ENCODE data around the gene KATNA1.

Gene KATNA1

DNA sequence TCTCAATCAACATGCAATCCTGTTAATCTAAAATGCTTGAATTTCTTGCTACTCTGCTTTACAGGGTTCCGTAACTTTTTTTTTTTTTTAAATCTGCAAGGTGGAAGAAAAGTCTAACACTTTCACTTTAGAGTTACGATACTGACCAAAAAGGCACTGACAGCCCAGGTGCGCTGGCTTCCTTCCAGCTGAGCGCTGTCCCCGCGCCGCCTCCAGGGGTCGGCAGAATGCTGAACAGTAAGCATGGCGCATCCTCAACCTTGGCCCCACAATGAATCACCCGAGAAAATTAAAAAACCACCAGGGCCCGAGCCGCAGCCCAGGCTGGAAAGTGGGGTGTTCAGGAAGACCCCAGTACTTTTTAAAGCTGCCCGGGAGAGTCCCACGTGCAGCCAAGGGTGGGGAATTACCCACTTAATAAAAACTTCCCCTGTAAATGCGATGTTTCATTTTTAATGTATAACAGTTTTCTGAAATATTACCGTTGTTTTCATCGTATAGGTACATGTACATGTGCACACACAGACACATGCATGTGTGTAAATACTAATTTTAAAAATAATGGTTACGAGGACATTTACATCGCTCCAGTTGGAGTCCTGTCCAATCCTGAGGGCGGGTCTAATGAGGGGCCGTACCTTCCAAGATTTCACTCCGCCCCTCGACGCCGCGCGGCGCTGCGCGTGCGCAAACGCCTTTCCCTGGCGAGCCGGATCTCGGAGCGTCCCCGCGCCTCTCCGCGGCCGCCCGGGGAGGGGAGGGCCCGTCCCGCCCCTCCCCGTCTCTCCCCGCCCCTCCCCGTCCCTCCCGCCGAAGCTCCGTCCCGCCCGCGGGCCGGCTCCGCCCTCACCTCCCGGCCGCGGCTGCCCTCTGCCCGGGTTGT lies 82.7 kb downstream of the KATNA1 start, which contains the start of gene GINM1:
Gene GINM1 (plus strand): TSS at position 849 of the 883 bp plus-strand sequence. CDS start 40 bp downstream, outside the sequence.
- H2AFZ ChIP-seq (ENCODE audit: low read length), result peak within 1 kb of the TSS; percentile 99
- peak within 1 kb of the TSS; percentile 85 for H3K4me2 ChIP-seq (ENCODE audit: low read depth, low read length, poor library complexity, severe bottlenecking)
- peaks cover 38% of the 10 kb centered on the region for H3K79me2 ChIP-seq (ENCODE audit: insufficient read depth, low read length)
- peak within 1 kb of the TSS; percentile 90 for H3K9ac ChIP-seq (ENCODE audit: low read depth, low read length, poor library complexity, severe bottlenecking)
- no peaks in the 10 kb centered on the region for H3K9me3 ChIP-seq (ENCODE audit: insufficient read depth, low read depth, low read length)
- H3K27me3 ChIP-seq (ENCODE audit: insufficient read depth, low read length, poor library complexity, severe bottlenecking), result no peaks in the 10 kb centered on the region
- peaks cover 30% of the 10 kb centered on the region for H3K4me1 ChIP-seq (ENCODE audit: insufficient read depth, low read length, poor library complexity, severe bottlenecking)
- no peaks in the 10 kb centered on the region for H3F3A ChIP-seq (ENCODE audit: low read depth)
- peaks cover 21% of the 10 kb centered on the region for H4K20me1 ChIP-seq (ENCODE audit: insufficient read depth, low read length, poor library complexity, severe bottlenecking)
- no peaks in the 10 kb centered on the region for H3K9me2 ChIP-seq (replicated peaks; ENCODE audit: low read depth, low read length)
- TF ChIP-seq EZH2phosphoT487 (IDR thresholded peaks at IDR 0.05; ENCODE audit: borderline replicate concordance), result no peak
- TF ChIP-seq, protein P1, sequence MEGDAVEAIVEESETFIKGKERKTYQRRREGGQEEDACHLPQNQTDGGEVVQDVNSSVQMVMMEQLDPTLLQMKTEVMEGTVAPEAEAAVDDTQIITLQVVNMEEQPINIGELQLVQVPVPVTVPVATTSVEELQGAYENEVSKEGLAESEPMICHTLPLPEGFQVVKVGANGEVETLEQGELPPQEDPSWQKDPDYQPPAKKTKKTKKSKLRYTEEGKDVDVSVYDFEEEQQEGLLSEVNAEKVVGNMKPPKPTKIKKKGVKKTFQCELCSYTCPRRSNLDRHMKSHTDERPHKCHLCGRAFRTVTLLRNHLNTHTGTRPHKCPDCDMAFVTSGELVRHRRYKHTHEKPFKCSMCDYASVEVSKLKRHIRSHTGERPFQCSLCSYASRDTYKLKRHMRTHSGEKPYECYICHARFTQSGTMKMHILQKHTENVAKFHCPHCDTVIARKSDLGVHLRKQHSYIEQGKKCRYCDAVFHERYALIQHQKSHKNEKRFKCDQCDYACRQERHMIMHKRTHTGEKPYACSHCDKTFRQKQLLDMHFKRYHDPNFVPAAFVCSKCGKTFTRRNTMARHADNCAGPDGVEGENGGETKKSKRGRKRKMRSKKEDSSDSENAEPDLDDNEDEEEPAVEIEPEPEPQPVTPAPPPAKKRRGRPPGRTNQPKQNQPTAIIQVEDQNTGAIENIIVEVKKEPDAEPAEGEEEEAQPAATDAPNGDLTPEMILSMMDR (conservative IDR thresholded peaks at IDR 0.05; ENCODE audit: low read length), result peak; percentile 85
- H3K36me3 ChIP-seq (ENCODE audit: insufficient read depth, low read length), result no peaks in the 10 kb centered on the region
- H3K4me3 ChIP-seq (ENCODE audit: low read length, poor library complexity, severe bottlenecking), result peak within 1 kb of the TSS; percentile 84

DNA sequence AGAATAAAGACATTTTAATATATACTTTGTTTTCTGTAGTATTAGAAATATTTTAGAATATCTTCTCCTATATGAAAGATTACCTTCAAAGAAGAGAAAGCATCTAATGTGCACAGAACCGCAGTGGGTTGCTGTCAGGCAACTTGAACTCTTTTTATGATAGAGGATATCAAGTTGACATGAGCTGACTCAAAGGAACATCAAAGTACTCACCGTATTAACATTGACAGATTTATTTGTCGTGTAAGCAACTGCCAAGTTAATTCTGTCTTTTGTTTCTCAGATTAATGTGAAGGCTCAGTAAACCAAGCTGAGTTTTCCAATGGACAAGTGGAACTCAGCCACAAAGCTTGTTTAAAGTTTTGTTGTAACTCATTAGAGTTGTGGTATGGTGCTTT lies 84.6 kb downstream of the KATNA1 start:
- Histone ChIP-seq H4K20me1 (ENCODE audit: insufficient read depth, low read length, poor library complexity, severe bottlenecking) (peaks cover 21% of the 10 kb centered on the region), H3K27me3 (ENCODE audit: insufficient read depth, low read length, poor library complexity, severe bottlenecking) (no peaks in the 10 kb centered on the region), H3K4me3 (ENCODE audit: low read length, poor library complexity, severe bottlenecking) (no peak overlapping the region), H3K4me1 (ENCODE audit: insufficient read depth, low read length, poor library complexity, severe bottlenecking) (peaks cover 24% of the 10 kb centered on the region), H3K79me2 (ENCODE audit: insufficient read depth, low read length) (peaks cover 24% of the 10 kb centered on the region), H3K4me2 (ENCODE audit: low read depth, low read length, poor library complexity, severe bottlenecking) (no peak overlapping the region), H3K9me2 (replicated peaks; ENCODE audit: low read depth, low read length) (no peaks in the 10 kb centered on the region), H3F3A (ENCODE audit: low read depth) (no peaks in the 10 kb centered on the region), H2AFZ (ENCODE audit: low read length) (peak overlapping the region; percentile 77), H3K36me3 (ENCODE audit: insufficient read depth, low read length) (no peaks in the 10 kb centered on the region), H3K9me3 (ENCODE audit: insufficient read depth, low read depth, low read length) (no peaks in the 10 kb centered on the region), H3K9ac (ENCODE audit: low read depth, low read length, poor library complexity, severe bottlenecking) (no peak overlapping the region)
- no peak for TF ChIP-seq EZH2phosphoT487 (IDR thresholded peaks at IDR 0.05; ENCODE audit: borderline replicate concordance)
- TF ChIP-seq, protein P1 (conservative IDR thresholded peaks at IDR 0.05; ENCODE audit: low read length), result no peak

DNA sequence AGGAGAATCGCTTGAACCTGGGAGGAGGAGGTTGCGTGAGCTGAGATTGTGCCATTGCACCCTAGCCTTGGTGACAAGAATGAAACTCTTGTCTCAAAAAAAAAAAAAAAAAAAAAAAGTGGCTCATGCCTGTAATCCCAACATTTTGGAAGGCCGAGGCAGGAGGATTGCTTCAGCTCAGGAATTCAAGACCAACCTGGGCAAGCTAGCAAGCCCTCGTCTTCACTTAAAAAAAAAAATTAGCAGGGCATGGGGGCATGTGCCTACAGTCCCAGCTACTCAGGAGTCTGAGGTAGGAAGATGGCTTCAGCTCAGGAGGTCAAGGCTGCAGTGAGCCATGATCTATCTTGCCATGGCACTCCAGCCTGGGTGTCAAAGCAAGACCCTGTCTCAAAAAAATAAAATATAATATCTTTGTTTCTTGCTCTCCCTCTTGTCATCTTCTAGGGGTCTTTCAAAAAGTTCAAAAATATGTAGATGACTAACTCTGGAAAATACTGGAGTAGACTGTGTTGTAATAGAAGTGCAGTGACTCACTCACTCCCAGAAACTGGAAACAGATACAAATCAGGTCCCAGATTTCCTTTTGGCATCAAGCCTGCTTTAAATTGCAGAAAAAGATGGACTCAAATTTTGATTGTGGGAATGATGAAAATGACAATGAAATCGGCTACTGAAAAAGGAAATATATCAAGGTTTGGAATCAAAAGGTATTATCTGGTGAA lies 85.1 kb downstream of the KATNA1 start:
- Histone ChIP-seq H3K9me2 (replicated peaks; ENCODE audit: low read depth, low read length) (no peaks in the 10 kb centered on the region), H3K4me1 (ENCODE audit: insufficient read depth, low read length, poor library complexity, severe bottlenecking) (peaks cover 24% of the 10 kb centered on the region), H3K36me3 (ENCODE audit: insufficient read depth, low read length) (no peaks in the 10 kb centered on the region), H3K9ac (ENCODE audit: low read depth, low read length, poor library complexity, severe bottlenecking) (no peak overlapping the region), H2AFZ (ENCODE audit: low read length) (no peak overlapping the region; the same call in 1 of the 2 replicates), H3K4me3 (ENCODE audit: low read length, poor library complexity, severe bottlenecking) (no peak overlapping the region), H3K4me2 (ENCODE audit: low read depth, low read length, poor library complexity, severe bottlenecking) (no peak overlapping the region), H3F3A (ENCODE audit: low read depth) (no peaks in the 10 kb centered on the region), H3K9me3 (ENCODE audit: insufficient read depth, low read depth, low read length) (no peaks in the 10 kb centered on the region), H3K79me2 (ENCODE audit: insufficient read depth, low read length) (peaks cover 21% of the 10 kb centered on the region), H4K20me1 (ENCODE audit: insufficient read depth, low read length, poor library complexity, severe bottlenecking) (peaks cover 18% of the 10 kb centered on the region), H3K27me3 (ENCODE audit: insufficient read depth, low read length, poor library complexity, severe bottlenecking) (no peaks in the 10 kb centered on the region)
- TF ChIP-seq, protein P1 (conservative IDR thresholded peaks at IDR 0.05; ENCODE audit: low read length), result no peak
- TF ChIP-seq EZH2phosphoT487 (IDR thresholded peaks at IDR 0.05; ENCODE audit: borderline replicate concordance), result no peak
